Fibroblast of lung (primary cell): ENCODE measurements around the gene TOPBP1.

Experiments
- CTCF ChIP-seq, 2 donors: IDR thresholded peaks in 1 of 2; conservative IDR thresholded peaks in 1 of 2; 1 replicate in 1 of 2; 2 replicates in 1 of 2; pipeline ENCODE4 v1.5.1; 2011 to 2012; ENCODE audit warnings: low read length in 2 of 2, control low read depth in 1 of 2, inconsistent platforms in 1 of 2, low read depth in 1 of 2, mild to moderate bottlenecking in 1 of 2
- EZH2 ChIP-seq: IDR thresholded peaks from 2 replicates; pipeline ENCODE4 v1.5.1; 2012; ENCODE audit warnings: low read length, control low read depth, mild to moderate bottlenecking; ENCODE audit errors: missing control alignments

GRCh38 chr3:133592843-133593242, 68.9 kb downstream of the TOPBP1 start:
- TF ChIP-seq CTCF (conservative IDR thresholded peaks at IDR 0.05 in 1 of 2, IDR thresholded peaks at IDR 0.05 in 1 of 2; ENCODE audit: low read depth in 1 of 2, low read length in 2 of 2) = no peak
- TF ChIP-seq EZH2 = no peak
